WTC11 (cell line): ENCODE results near the gene IRAK4. TPM values are rescaled to one million over a fixed set of nuclear protein-coding genes. Genes with fewer than 3 reads are reported as not detected.

Experiments used
- ATAC-seq: fragments of 200-7000 bp; cut with Tn5 transposase; 2 replicates; pipeline ENCODE4 v1.10.0; 2021; ENCODE audit warnings: mild to moderate bottlenecking, moderate library complexity
- CTCF ChIA-PET: fragments of 300-600 bp; sonication (Branson Sonifier 250); formaldehyde crosslinking; loops from one replicate; lab custom pipeline; 2021; ENCODE audit warnings: antibody characterized with exemption; lab: Charles Lee
- POLR2A ChIA-PET: fragments of 350-600 bp; sonication (Branson Sonifier 250); formaldehyde crosslinking; loops from one replicate; lab custom pipeline; 2021; ENCODE audit warnings: antibody characterized with exemption; lab: Charles Lee
- DNase-seq: peaks from one replicate; pipeline ENCODE4 v3.0.0; 2021; ENCODE audit warnings: low spot score
- H3K27ac Mint-ChIP-seq: 2 replicates; pipeline ENCODE4 v1.8.0; 2021; ENCODE audit warnings: mixed read lengths
- H3K27me3 Mint-ChIP-seq: 2 replicates; pipeline ENCODE4 v1.8.0; 2021; ENCODE audit warnings: low read depth, mild to moderate bottlenecking, moderate library complexity, mixed read lengths
- H3K36me3 Mint-ChIP-seq: 2 replicates; pipeline ENCODE4 v1.8.0; 2021; ENCODE audit warnings: mixed read lengths
- H3K4me1 Mint-ChIP-seq: 2 replicates; pipeline ENCODE4 v1.8.0; 2022; ENCODE audit warnings: mixed read lengths
- H3K4me3 Mint-ChIP-seq: 2 replicates; pipeline ENCODE4 v1.8.0; 2021; ENCODE audit warnings: mild to moderate bottlenecking, moderate library complexity, mixed read lengths
- H3K9me3 Mint-ChIP-seq: 2 replicates; pipeline ENCODE4 v1.8.0; 2021; ENCODE audit warnings: mixed read lengths
- ATF2 ChIP-seq: sonication (generic); formaldehyde crosslinking; IDR thresholded peaks from 2 replicates; pipeline ENCODE4 v1.8.1; 2022; ENCODE audit warnings: low read depth, missing genetic modification reagents, borderline replicate concordance
- E2F1 ChIP-seq: sonication (generic); formaldehyde crosslinking; IDR thresholded peaks from 2 replicates; pipeline ENCODE4 v1.8.0; 2022; ENCODE audit warnings: mild to moderate bottlenecking, missing genetic modification reagents
- EMX1 ChIP-seq: fragments of 250-450 bp; sonication (Bioruptor Pico); IDR thresholded peaks from 2 replicates; pipeline ENCODE4 v1.8.0; 2021; ENCODE audit warnings: mild to moderate bottlenecking
- ETV6 ChIP-seq: sonication (generic); formaldehyde crosslinking; IDR thresholded peaks from 2 replicates; pipeline ENCODE4 v1.8.1; 2022; ENCODE audit warnings: mild to moderate bottlenecking, missing genetic modification reagents
- GABPB1 ChIP-seq: sonication (generic); formaldehyde crosslinking; IDR thresholded peaks from 2 replicates; pipeline ENCODE4 v1.8.1; 2023; ENCODE audit warnings: mild to moderate bottlenecking, missing genetic modification reagents
- HMGXB4 ChIP-seq: sonication (generic); formaldehyde crosslinking; IDR thresholded peaks from 2 replicates; pipeline ENCODE4 v1.8.1; 2023; ENCODE audit warnings: mild to moderate bottlenecking, moderate library complexity, missing genetic modification reagents
- IRF2 ChIP-seq: sonication (generic); formaldehyde crosslinking; IDR thresholded peaks from 2 replicates; pipeline ENCODE4 v1.8.0; 2022; ENCODE audit warnings: low read depth, missing genetic modification reagents, borderline replicate concordance
- NFYB ChIP-seq: sonication (generic); formaldehyde crosslinking; conservative IDR thresholded peaks from 2 replicates; pipeline ENCODE4 v1.8.0; 2022; ENCODE audit warnings: low read depth, missing genetic modification reagents
- NR3C1 ChIP-seq: sonication (generic); formaldehyde crosslinking; conservative IDR thresholded peaks from 2 replicates; pipeline ENCODE4 v1.8.1; 2023; ENCODE audit warnings: low read depth, mild to moderate bottlenecking, missing genetic modification reagents
- PREB ChIP-seq: sonication (generic); formaldehyde crosslinking; IDR thresholded peaks from 2 replicates; pipeline ENCODE4 v1.8.1; 2022; ENCODE audit warnings: mild to moderate bottlenecking, missing genetic modification reagents, moderate library complexity, borderline replicate concordance
- SMAD3 ChIP-seq: sonication (generic); formaldehyde crosslinking; IDR thresholded peaks from 2 replicates; pipeline ENCODE4 v1.8.0; 2022; ENCODE audit warnings: missing genetic modification reagents, mild to moderate bottlenecking, borderline replicate concordance
- SMAD4 ChIP-seq: sonication (generic); formaldehyde crosslinking; IDR thresholded peaks from 2 replicates; pipeline ENCODE4 v1.8.0; 2022; ENCODE audit warnings: mild to moderate bottlenecking, missing genetic modification reagents
- SOX15 ChIP-seq: fragments of 250-450 bp; sonication (Bioruptor Pico); IDR thresholded peaks from 2 replicates; pipeline ENCODE4 v1.9.0; 2021; ENCODE audit warnings: mild to moderate bottlenecking
- STAT6 ChIP-seq: sonication (generic); formaldehyde crosslinking; conservative IDR thresholded peaks from 2 replicates; pipeline ENCODE4 v1.8.1; 2023; ENCODE audit warnings: mild to moderate bottlenecking, low read depth, missing genetic modification reagents, moderate library complexity
- TCF7 ChIP-seq: sonication (generic); formaldehyde crosslinking; IDR thresholded peaks from 2 replicates; pipeline ENCODE4 v1.8.0; 2022; ENCODE audit warnings: mild to moderate bottlenecking, low read depth, missing genetic modification reagents, moderate library complexity
- TEAD4 ChIP-seq: sonication (generic); formaldehyde crosslinking; IDR thresholded peaks from 2 replicates; pipeline ENCODE4 v1.8.0; 2022; ENCODE audit warnings: mild to moderate bottlenecking, missing genetic modification reagents
- ZBTB43 ChIP-seq: sonication (generic); formaldehyde crosslinking; IDR thresholded peaks from 2 replicates; pipeline ENCODE4 v1.8.1; 2023; ENCODE audit warnings: mild to moderate bottlenecking, missing genetic modification reagents
- ZNF263 ChIP-seq: sonication (generic); formaldehyde crosslinking; IDR thresholded peaks from 2 replicates; pipeline ENCODE4 v1.8.1; 2022; ENCODE audit warnings: low read depth, mild to moderate bottlenecking, moderate library complexity, missing genetic modification reagents
- ZNF317 ChIP-seq: sonication (generic); formaldehyde crosslinking; IDR thresholded peaks from 2 replicates; pipeline ENCODE4 v1.8.1; 2023; ENCODE audit warnings: low read depth, mild to moderate bottlenecking, moderate library complexity, missing genetic modification reagents, borderline replicate concordance
- ZNF423 ChIP-seq: fragments of 250-450 bp; sonication (Bioruptor Pico); IDR thresholded peaks from 2 replicates; pipeline ENCODE4 v2.1.2; 2022; ENCODE audit warnings: mild to moderate bottlenecking, moderate library complexity
- ZNF512 ChIP-seq: sonication (generic); formaldehyde crosslinking; IDR thresholded peaks from 2 replicates; pipeline ENCODE4 v1.8.1; 2022; ENCODE audit warnings: missing genetic modification reagents, borderline replicate concordance
- ZNF671 ChIP-seq: fragments of 250-450 bp; sonication (Bioruptor Pico); IDR thresholded peaks from 2 replicates; pipeline ENCODE4 v1.8.0; 2021; ENCODE audit warnings: mild to moderate bottlenecking
- total RNA-seq: library from RNA; stranded (reverse); gene quantifications from 3 replicates; pipeline ENCODE4 v1.2.3, GENCODE V29; 2021

IRAK4 gene
- total RNA-seq, 1 experiment from 2014 or later = 6.5 TPM

- TF ChIP-seq TEAD4 (CRISPR knock-in tag) (no peak), NR3C1 (CRISPR knock-in tag) (no peak), SOX15 (CRISPR knock-in tag) (no peak), SMAD3 (no peak), STAT6 (no peak), ZNF512 (CRISPR knock-in tag) (no peak), ZNF263 (no peak)
- TF ChIP-seq, all 79 proteins: peak for 0
Observed at GRCh38 chr12:43763769-43764168, 5.0 kb downstream of the IRAK4 start (continued).

GRCh38 chr12:43764528-43764927 is 5.8 kb downstream of the IRAK4 start:
- no peaks in the 10 kb centered on the region for H3K36me3 Mint-ChIP-seq

GRCh38 chr12:43766291-43766690 is 7.5 kb downstream of the IRAK4 start:
- H3K4me3 Mint-ChIP-seq = no peak overlapping the region
- POLR2A ChIA-PET = no interaction called here
- DNase-seq (no peak), ATAC-seq (no peak)
- no peak overlapping the region for H3K27ac Mint-ChIP-seq
- H3K9me3 Mint-ChIP-seq = peaks cover 10% of the 10 kb centered on the region
- H3K27me3 Mint-ChIP-seq = no peaks in the 10 kb centered on the region
- H3K4me1 Mint-ChIP-seq = peaks cover 33% of the 10 kb centered on the region
- peaks cover 13% of the 10 kb centered on the region for H3K36me3 Mint-ChIP-seq
- CTCF ChIA-PET = interaction anchor here (0.7 kb wide), 1 partner anchor 10 kb away, joined by 3 read pairs; no protein-coding TSS in a partner anchor
- TF ChIP-seq ATF2 (CRISPR knock-in tag) = no peak
- TF ChIP-seq EMX1 (CRISPR knock-in tag) = no peak
- TF ChIP-seq ZNF423 (CRISPR knock-in tag) = no peak
- no peak for TF ChIP-seq TCF7 (CRISPR knock-in tag)
- TF ChIP-seq SMAD3 = no peak
- TF ChIP-seq ZNF671 (CRISPR knock-in tag) = no peak
- TF ChIP-seq ETV6 = no peak
- TF ChIP-seq PREB (CRISPR knock-in tag) = no peak
- no peak for TF ChIP-seq SMAD4 (CRISPR knock-in tag)
- TF ChIP-seq E2F1 = no peak

More at GRCh38 chr12:43764528-43764927, 5.8 kb downstream of the IRAK4 start:
- DNase-seq = no peak
- ChIA-PET CTCF (interaction anchor here (0.9 kb wide), 1 partner anchor 41 kb away, joined by 4 read pairs; the partner anchor contains the start of gene TWF1), POLR2A (no interaction called here)
- Mint-ChIP-seq H3K27ac (peak overlapping the region; percentile 71), H3K9me3 (no peaks in the 10 kb centered on the region), H3K27me3 (no peaks in the 10 kb centered on the region), H3K4me3 (no peak overlapping the region), H3K4me1 (peaks cover 43% of the 10 kb centered on the region)
- TF ChIP-seq GABPB1 (CRISPR knock-in tag) (no peak), HMGXB4 (no peak), NR3C1 (CRISPR knock-in tag) (no peak), ZBTB43 (CRISPR knock-in tag) (no peak), NFYB (CRISPR knock-in tag) (no peak), ZNF317 (CRISPR knock-in tag) (no peak), IRF2 (CRISPR knock-in tag) (no peak), TEAD4 (CRISPR knock-in tag) (no peak)
- no peak; the same call in 1 of the 2 replicates for ATAC-seq
